Measurements from ENCODE around the gene IGLL1. TPM values are rescaled to one million over a fixed set of nuclear protein-coding genes. Genes with fewer than 3 reads are reported as not detected.
A peak's percentile ranks its signal among the peaks of the same experiment; 100 is the strongest.

The IGLL1 gene
- polyA plus RNA-seq, 1 donor (not counting 4 experiments of a cell fraction or from before 2014, with no cell fraction given): not detected

- Histone ChIP-seq H4K20me1 (ENCODE audit: control insufficient read depth, extremely low read depth, insufficient read depth, low read length) (no peaks in the 10 kb centered on the region), H3K9ac (ENCODE audit: control insufficient read depth, extremely low read depth, insufficient read depth, low read length) (no peak overlapping the region), H3K36me3 (ENCODE audit: control insufficient read depth in 2 of 2, extremely low read depth in 1 of 2, insufficient read depth in 2 of 2, low read length in 2 of 2) (no peaks in the 10 kb centered on the region), H3K4me2 (ENCODE audit: control insufficient read depth, extremely low read depth, insufficient read depth, low read depth, low read length) (no peak overlapping the region), H3K27ac (ENCODE audit: control insufficient read depth, insufficient read depth, low read length) (no peak overlapping the region), H3K9me3 (ENCODE audit: control insufficient read depth, low read depth, low read length) (no peaks in the 10 kb centered on the region), H3K9me1 (ENCODE audit: control insufficient read depth, extremely low read depth, insufficient read depth, low read length) (no peaks in the 10 kb centered on the region), H2AFZ (ENCODE audit: control insufficient read depth, low read length) (no peak overlapping the region), H3K4me3 (ENCODE audit: control insufficient read depth in 2 of 3, extremely low read depth in 1 of 3, insufficient read depth in 2 of 3, low read depth in 1 of 3, low read length in 3 of 3) (no peak overlapping the region), H3K79me2 (ENCODE audit: control insufficient read depth, insufficient read depth, low read length) (no peaks in the 10 kb centered on the region), H3K4me1 (ENCODE audit: control insufficient read depth, extremely low read depth, insufficient read depth, low read length) (no peaks in the 10 kb centered on the region), H3K27me3 (ENCODE audit: control insufficient read depth, extremely low read depth, insufficient read depth, low read length) (peaks cover 3% of the 10 kb centered on the region)
- dilution Hi-C loops (cut with MboI; ENCODE audit: extremely low pct_ligation_motif_present, low sequenced_read_pairs): no loop called here
- TF ChIP-seq EZH2 (IDR thresholded peaks at IDR 0.05; ENCODE audit: low read length): no peak
- TF ChIP-seq, protein P1, sequence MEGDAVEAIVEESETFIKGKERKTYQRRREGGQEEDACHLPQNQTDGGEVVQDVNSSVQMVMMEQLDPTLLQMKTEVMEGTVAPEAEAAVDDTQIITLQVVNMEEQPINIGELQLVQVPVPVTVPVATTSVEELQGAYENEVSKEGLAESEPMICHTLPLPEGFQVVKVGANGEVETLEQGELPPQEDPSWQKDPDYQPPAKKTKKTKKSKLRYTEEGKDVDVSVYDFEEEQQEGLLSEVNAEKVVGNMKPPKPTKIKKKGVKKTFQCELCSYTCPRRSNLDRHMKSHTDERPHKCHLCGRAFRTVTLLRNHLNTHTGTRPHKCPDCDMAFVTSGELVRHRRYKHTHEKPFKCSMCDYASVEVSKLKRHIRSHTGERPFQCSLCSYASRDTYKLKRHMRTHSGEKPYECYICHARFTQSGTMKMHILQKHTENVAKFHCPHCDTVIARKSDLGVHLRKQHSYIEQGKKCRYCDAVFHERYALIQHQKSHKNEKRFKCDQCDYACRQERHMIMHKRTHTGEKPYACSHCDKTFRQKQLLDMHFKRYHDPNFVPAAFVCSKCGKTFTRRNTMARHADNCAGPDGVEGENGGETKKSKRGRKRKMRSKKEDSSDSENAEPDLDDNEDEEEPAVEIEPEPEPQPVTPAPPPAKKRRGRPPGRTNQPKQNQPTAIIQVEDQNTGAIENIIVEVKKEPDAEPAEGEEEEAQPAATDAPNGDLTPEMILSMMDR (optimal IDR thresholded peaks at IDR 0.05 in 1 of 3, IDR thresholded peaks at IDR 0.05 in 1 of 3, conservative IDR thresholded peaks at IDR 0.05 in 1 of 3; ENCODE audit: extremely low read depth in 1 of 3, insufficient read depth in 2 of 3, low read length in 3 of 3): no peak
- FAIRE-seq (no peak), DNase-seq (ENCODE audit: low read depth, low spot score) (no peak)
Measured at GRCh38 chr22:23533771-23534191, 46.3 kb downstream of the IGLL1 start.

- Histone ChIP-seq H3K4me1 (ENCODE audit: control insufficient read depth, extremely low read depth, insufficient read depth, low read length) (no peaks in the 10 kb centered on the region), H3K79me2 (ENCODE audit: control insufficient read depth, insufficient read depth, low read length) (no peaks in the 10 kb centered on the region), H4K20me1 (ENCODE audit: control insufficient read depth, extremely low read depth, insufficient read depth, low read length) (no peaks in the 10 kb centered on the region), H3K27me3 (ENCODE audit: control insufficient read depth, extremely low read depth, insufficient read depth, low read length) (peaks cover 3% of the 10 kb centered on the region), H3K4me3 (ENCODE audit: control insufficient read depth in 2 of 3, extremely low read depth in 1 of 3, insufficient read depth in 2 of 3, low read depth in 1 of 3, low read length in 3 of 3) (no peak overlapping the region), H3K36me3 (ENCODE audit: control insufficient read depth in 2 of 2, extremely low read depth in 1 of 2, insufficient read depth in 2 of 2, low read length in 2 of 2) (no peaks in the 10 kb centered on the region), H3K9me1 (ENCODE audit: control insufficient read depth, extremely low read depth, insufficient read depth, low read length) (no peaks in the 10 kb centered on the region), H2AFZ (ENCODE audit: control insufficient read depth, low read length) (no peak overlapping the region), H3K4me2 (ENCODE audit: control insufficient read depth, extremely low read depth, insufficient read depth, low read depth, low read length) (no peak overlapping the region), H3K9ac (ENCODE audit: control insufficient read depth, extremely low read depth, insufficient read depth, low read length) (no peak overlapping the region), H3K9me3 (ENCODE audit: control insufficient read depth, low read depth, low read length) (no peaks in the 10 kb centered on the region), H3K27ac (ENCODE audit: control insufficient read depth, insufficient read depth, low read length) (no peak overlapping the region)
- no peak for DNase-seq (ENCODE audit: low read depth, low spot score)
- dilution Hi-C loops (cut with MboI; ENCODE audit: extremely low pct_ligation_motif_present, low sequenced_read_pairs): no loop called here
- TF ChIP-seq EZH2 (IDR thresholded peaks at IDR 0.05; ENCODE audit: low read length): no peak
- TF ChIP-seq, protein P1 (optimal IDR thresholded peaks at IDR 0.05 in 1 of 3, IDR thresholded peaks at IDR 0.05 in 1 of 3, conservative IDR thresholded peaks at IDR 0.05 in 1 of 3; ENCODE audit: extremely low read depth in 1 of 3, insufficient read depth in 2 of 3, low read length in 3 of 3): peak; percentile 46 to 67 (median 64)
- no peak for FAIRE-seq
Measured at GRCh38 chr22:23533328-23533762, 46.7 kb downstream of the IGLL1 start.
